Colonic mucosa (tissue), 4 donors: ENCODE results near the gene EXOC1L. TPM values are rescaled to one million over a fixed set of nuclear protein-coding genes. Genes with fewer than 3 reads are reported as not detected.
A peak's percentile ranks its signal among the peaks of the same experiment; 100 is the strongest.

Experiments used
- DNase-seq: peaks from one replicate; pipeline ENCODE4 v3.0.0-alpha.2; 2020
- H3K27ac ChIP-seq: fragments of 200-600 bp; one replicate; pipeline ENCODE4 v1.8.0; 2021
- H3K27me3 ChIP-seq: fragments of 200-600 bp; one replicate; pipeline ENCODE4 v1.8.0; 2021
- H3K36me3 ChIP-seq: fragments of 200-600 bp; one replicate; pipeline ENCODE4 v1.8.0; 2021
- H3K4me1 ChIP-seq: fragments of 200-600 bp; one replicate; pipeline ENCODE4 v1.8.0; 2021; ENCODE audit warnings: mild to moderate bottlenecking
- H3K4me3 ChIP-seq: fragments of 200-600 bp; one replicate; pipeline ENCODE4 v1.8.0; 2021
- H3K9ac ChIP-seq, 2 donors: one replicate each; pipeline ENCODE4 v1.7.0; 2013; ENCODE audit warnings: control low read depth in 2 of 2, low read depth in 2 of 2, low read length in 2 of 2
- H3K9me3 ChIP-seq: fragments of 200-600 bp; one replicate; pipeline ENCODE4 v1.8.0; 2021
- CTCF ChIP-seq: fragments of 200-600 bp; IDR thresholded peaks from one replicate; pipeline ENCODE4 v1.8.0; 2022; ENCODE audit warnings: antibody characterized with exemption, mild to moderate bottlenecking
- intact Hi-C: fragments of 100-400 bp; cut with DNase I; formaldehyde crosslinking; loops from one replicate; pipeline ENCODE4 v1.14.1; 2022
- total RNA-seq, 2 donors: library from RNA; stranded (reverse); fragmentation: NEBNext Ultra II Directional in 1 of 2; extraction: Animal tissue kit (Norgen Biotek cat#: 25700) in 1 of 2; gene quantifications; one replicate each; pipeline ENCODE4 v1.2.1, GENCODE V29; 2021
- donor health status: healthy.
- donor health status: DM: no; HTN: no; CAD: no.
- donor health status: DM: no; HTN: no; CAD: no.

EXOC1L gene
- total RNA-seq, 2 donors from 2014 or later: not detected

GRCh38 chr4:55849724-55850123 lies 30.1 kb downstream of the EXOC1L start:
- intact Hi-C loops: no loop called here
- Histone ChIP-seq H3K36me3 (no peaks in the 10 kb centered on the region), H3K9ac (no peak overlapping the region), H3K9me3 (no peaks in the 10 kb centered on the region), H3K27me3 (no peaks in the 10 kb centered on the region), H3K27ac (no peak overlapping the region), H3K4me3 (no peak overlapping the region), H3K4me1 (no peaks in the 10 kb centered on the region)
- no peak for TF ChIP-seq CTCF
- DNase-seq: no peak

- peak; percentile 47 for DNase-seq
- H3K9me3 ChIP-seq: no peaks in the 10 kb centered on the region
- no peaks in the 10 kb centered on the region for H3K4me1 ChIP-seq
- no peaks in the 10 kb centered on the region for H3K27me3 ChIP-seq
- no peaks in the 10 kb centered on the region for H3K36me3 ChIP-seq
- no peak for TF ChIP-seq CTCF
- H3K4me3 ChIP-seq: no peak overlapping the region
- peak overlapping the region in 1 of 2 donors; percentile 36 for H3K9ac ChIP-seq
- no peak overlapping the region for H3K27ac ChIP-seq
- intact Hi-C loops: no loop called here
These were observed 32.3 kb downstream of the EXOC1L start for GRCh38 chr4:55851885-55852284.

- peak within 1 kb of the TSS; percentile 90 for H3K4me3 ChIP-seq
- peak within 1 kb of the TSS; percentile 74 for H3K27ac ChIP-seq
- peak within 1 kb of the TSS; percentile 60 to 92 for H3K9ac ChIP-seq
- peak; percentile 100 for DNase-seq
- H3K9me3 ChIP-seq: no peaks in the 10 kb centered on the region
- TF ChIP-seq CTCF: no peak
- H3K27me3 ChIP-seq: no peaks in the 10 kb centered on the region
- H3K36me3 ChIP-seq: no peaks in the 10 kb centered on the region
- intact Hi-C loops: no loop called here
- no peaks in the 10 kb centered on the region for H3K4me1 ChIP-seq
These were observed 34.0 kb downstream of the EXOC1L start, which contains the start of gene EXOC1 for GRCh38 chr4:55853484-55854046. Gene EXOC1 (plus strand): TSS chr4:55853648. CDS start chr4:55858324, 4,676 bp downstream.

GRCh38 chr4:55854129-55854528 lies 34.5 kb downstream of the EXOC1L start:
- intact Hi-C loops: no loop called here
- Histone ChIP-seq H3K4me1 (no peaks in the 10 kb centered on the region), H3K4me3 (peak overlapping the region; percentile 90), H3K9ac (peak overlapping the region; percentile 60 to 92), H3K36me3 (no peaks in the 10 kb centered on the region), H3K27ac (peak overlapping the region; percentile 74), H3K9me3 (no peaks in the 10 kb centered on the region), H3K27me3 (no peaks in the 10 kb centered on the region)
- TF ChIP-seq CTCF: no peak
- DNase-seq: no peak

- no peaks in the 10 kb centered on the region for H3K36me3 ChIP-seq
- H3K27ac ChIP-seq: no peak overlapping the region
- intact Hi-C loops: no loop called here
- H3K9me3 ChIP-seq: no peaks in the 10 kb centered on the region
- no peak for TF ChIP-seq CTCF
- H3K27me3 ChIP-seq: no peaks in the 10 kb centered on the region
- no peak for DNase-seq
- H3K4me3 ChIP-seq: no peak overlapping the region
- H3K9ac ChIP-seq: no peak overlapping the region
- H3K4me1 ChIP-seq: no peaks in the 10 kb centered on the region
These were observed 38.0 kb downstream of the EXOC1L start for GRCh38 chr4:55857586-55857985.
